OCI-LY1 (cell line): ENCODE results near the gene SPCS1.

ENCODE experiments used
- EZH2 ChIP-seq: fragments of 200-600 bp; sonication (generic), shearing (Covaris generic); IDR thresholded peaks from 2 replicates; pipeline ENCODE4 v1.8.0; 2017; ENCODE audit warnings: borderline replicate concordance, mixed run types, mild to moderate bottlenecking, antibody characterized with exemption, low read length, moderate library complexity, mixed read lengths
- TF ChIP-seq, protein P1 (sequence below): fragments of 200-600 bp; sonication (generic), shearing (Covaris generic); IDR thresholded peaks from 2 replicates; pipeline ENCODE4 v1.5.1; 2017; ENCODE audit warnings: mild to moderate bottlenecking, antibody characterized with exemption, low read length, moderate library complexity, mixed read lengths

- TF ChIP-seq EZH2: no peak
- TF ChIP-seq, protein P1, sequence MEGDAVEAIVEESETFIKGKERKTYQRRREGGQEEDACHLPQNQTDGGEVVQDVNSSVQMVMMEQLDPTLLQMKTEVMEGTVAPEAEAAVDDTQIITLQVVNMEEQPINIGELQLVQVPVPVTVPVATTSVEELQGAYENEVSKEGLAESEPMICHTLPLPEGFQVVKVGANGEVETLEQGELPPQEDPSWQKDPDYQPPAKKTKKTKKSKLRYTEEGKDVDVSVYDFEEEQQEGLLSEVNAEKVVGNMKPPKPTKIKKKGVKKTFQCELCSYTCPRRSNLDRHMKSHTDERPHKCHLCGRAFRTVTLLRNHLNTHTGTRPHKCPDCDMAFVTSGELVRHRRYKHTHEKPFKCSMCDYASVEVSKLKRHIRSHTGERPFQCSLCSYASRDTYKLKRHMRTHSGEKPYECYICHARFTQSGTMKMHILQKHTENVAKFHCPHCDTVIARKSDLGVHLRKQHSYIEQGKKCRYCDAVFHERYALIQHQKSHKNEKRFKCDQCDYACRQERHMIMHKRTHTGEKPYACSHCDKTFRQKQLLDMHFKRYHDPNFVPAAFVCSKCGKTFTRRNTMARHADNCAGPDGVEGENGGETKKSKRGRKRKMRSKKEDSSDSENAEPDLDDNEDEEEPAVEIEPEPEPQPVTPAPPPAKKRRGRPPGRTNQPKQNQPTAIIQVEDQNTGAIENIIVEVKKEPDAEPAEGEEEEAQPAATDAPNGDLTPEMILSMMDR: no peak
Observed at GRCh38 chr3:52695798-52696671, 9.9 kb upstream of the SPCS1 start.
